GM12874 (cell line): ENCODE measurements around the gene VMP1.

Experiments
- CTCF ChIP-seq: IDR thresholded peaks from 2 replicates; pipeline ENCODE4 v1.5.1; 2011; ENCODE audit warnings: low read depth, mild to moderate bottlenecking, control low read depth, low read length, moderate library complexity; ENCODE audit not compliant: insufficient read depth

Gene VMP1

DNA sequence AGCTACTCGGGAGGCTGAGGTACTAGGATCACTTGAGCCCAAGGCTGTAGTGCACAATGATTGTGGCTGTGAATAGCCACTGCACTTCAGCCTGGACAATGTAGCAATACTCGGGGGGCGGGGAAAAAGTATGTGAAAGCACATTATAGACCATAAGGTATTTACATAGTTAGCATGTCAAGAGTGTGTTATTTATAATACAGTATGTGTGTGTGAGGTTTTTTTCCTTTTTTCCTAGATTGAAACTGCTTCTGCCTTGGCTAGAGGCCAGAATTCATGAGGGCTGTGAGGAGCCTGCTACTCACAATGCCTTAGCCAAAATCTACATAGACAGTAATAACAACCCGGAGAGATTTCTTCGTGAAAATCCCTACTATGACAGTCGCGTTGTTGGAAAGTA lies 30.7 kb upstream of the VMP1 start:
- TF ChIP-seq CTCF = no peak

- no peak for TF ChIP-seq CTCF
Observed at GRCh38 chr17:59678918-59679317, 28.5 kb upstream of the VMP1 start.

DNA sequence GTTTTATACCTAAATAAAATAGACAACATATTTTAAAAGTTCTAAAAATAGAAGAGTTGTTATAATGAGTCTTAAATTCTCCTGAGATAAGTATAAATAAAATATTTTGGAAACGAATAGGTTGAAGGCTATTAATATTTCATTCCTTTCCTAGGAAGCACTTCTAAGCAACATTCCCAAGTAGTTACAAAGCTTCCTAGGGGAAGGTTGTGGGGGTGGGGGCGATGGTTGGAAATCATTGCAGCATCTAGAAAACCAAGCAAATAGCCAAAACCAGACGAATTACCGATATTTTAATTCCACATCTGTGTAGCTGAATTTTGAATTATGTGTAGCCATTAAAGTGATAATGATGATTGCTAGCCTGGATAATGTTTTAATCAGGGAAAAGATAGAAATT lies 27.1 kb upstream of the VMP1 start:
- TF ChIP-seq CTCF = no peak

DNA sequence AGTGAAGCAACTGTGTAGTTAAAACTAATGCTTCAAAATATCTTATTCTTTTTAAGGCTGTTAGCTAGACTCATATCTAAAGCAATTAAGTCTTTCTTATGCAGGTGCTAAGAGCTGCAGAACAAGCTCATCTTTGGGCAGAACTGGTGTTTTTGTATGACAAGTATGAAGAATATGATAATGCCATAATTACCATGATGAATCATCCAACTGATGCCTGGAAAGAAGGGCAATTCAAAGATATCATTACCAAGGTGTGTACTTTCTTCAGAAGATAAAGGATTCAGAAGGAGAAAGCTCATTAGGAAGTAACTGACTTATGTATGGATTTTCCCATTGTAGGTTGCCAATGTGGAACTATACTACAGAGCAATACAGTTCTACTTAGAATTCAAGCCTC lies 24.2 kb upstream of the VMP1 start:
- TF ChIP-seq CTCF = no peak

- TF ChIP-seq CTCF = no peak
Observed at GRCh38 chr17:59684967-59685366, 22.5 kb upstream of the VMP1 start.

DNA sequence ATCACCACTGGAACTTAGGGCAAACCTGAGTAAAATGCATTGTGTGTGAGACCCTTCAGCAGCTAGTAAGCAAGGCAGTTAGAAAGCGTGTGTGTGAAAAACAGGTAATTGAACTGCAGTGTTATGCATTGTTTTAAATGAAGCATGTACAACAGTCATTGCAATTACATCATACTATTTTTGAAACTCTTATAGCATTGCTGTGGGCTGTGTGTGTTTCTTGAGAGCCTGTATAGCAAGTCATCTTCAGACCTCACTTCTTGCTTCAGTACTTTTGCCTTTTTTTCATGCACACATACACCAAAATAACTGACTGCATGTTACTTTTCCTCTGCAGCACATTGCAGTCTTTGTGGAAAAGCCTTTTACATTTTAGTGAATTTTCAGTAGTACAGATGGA lies 19.4 kb upstream of the VMP1 start:
- no peak for TF ChIP-seq CTCF

- no peak for TF ChIP-seq CTCF
Observed at GRCh38 chr17:59688496-59688895, 19.0 kb upstream of the VMP1 start.

GRCh38 chr17:59693582-59693981 lies 13.9 kb upstream of the VMP1 start:
- no peak for TF ChIP-seq CTCF
